Hematopoietic multipotent progenitor cell treated with erythropoietin and hydrocortisone succinate and interleukin-3 and kit ligand, for 17 days (in vitro differentiated cells): Measurements from ENCODE around the gene SF1.

Source experiments
- DNase-seq: peaks from one replicate; pipeline ENCODE4 v3.0.0-alpha.2; 2015; ENCODE audit warnings: low spot score

The SF1 gene

DNA sequence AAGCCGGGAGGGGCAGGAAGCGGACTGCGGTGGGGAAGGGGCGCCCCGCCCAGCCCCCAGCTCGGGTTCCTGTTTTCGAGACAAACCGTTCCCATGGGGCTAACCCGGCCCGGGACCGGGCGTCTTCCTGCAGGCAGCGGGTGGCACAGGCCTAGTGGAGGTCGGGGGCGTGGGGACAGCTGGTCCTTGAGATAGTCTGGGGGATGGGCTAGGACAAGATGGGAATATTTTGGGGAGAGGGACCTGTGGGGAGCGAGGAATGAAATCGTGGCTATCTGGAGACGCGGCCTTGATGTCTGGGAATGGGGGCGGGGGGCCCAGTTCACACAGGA lies 33.2 kb downstream of the SF1 start:
- no peak for DNase-seq

DNA sequence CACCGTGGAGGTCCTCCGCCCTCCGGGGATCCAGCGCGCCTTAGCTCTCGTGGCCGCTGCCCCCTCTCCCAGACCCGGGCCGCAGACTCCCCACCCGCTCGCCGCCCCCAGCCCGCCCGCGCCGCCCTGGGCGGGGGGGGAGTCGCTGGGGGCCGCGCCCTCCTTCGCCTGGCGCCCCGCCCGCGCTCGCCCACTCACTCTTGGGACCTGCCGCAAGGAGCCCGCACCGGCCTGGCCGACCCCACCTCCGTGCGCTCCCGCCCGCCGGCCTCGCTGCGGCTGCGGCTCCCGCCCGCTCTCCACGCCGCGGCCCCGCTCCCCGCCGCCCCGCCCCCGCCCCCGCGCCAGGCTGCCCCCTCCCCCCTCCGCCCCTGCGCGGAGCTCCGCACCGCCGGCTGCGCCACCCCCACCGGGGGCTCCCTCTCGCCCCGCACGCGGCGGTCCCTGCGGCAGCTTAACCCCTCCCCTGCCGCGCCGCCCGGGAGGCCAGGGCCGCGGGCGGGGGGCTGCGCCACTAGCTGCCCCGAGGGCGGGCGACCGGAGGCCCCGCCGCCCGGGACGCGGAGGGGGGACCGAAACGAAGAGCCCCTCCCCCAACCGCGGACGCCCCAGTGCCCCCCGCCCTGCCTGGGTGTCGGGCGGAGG lies 33.7 kb downstream of the SF1 start:
- no peak for DNase-seq

DNA sequence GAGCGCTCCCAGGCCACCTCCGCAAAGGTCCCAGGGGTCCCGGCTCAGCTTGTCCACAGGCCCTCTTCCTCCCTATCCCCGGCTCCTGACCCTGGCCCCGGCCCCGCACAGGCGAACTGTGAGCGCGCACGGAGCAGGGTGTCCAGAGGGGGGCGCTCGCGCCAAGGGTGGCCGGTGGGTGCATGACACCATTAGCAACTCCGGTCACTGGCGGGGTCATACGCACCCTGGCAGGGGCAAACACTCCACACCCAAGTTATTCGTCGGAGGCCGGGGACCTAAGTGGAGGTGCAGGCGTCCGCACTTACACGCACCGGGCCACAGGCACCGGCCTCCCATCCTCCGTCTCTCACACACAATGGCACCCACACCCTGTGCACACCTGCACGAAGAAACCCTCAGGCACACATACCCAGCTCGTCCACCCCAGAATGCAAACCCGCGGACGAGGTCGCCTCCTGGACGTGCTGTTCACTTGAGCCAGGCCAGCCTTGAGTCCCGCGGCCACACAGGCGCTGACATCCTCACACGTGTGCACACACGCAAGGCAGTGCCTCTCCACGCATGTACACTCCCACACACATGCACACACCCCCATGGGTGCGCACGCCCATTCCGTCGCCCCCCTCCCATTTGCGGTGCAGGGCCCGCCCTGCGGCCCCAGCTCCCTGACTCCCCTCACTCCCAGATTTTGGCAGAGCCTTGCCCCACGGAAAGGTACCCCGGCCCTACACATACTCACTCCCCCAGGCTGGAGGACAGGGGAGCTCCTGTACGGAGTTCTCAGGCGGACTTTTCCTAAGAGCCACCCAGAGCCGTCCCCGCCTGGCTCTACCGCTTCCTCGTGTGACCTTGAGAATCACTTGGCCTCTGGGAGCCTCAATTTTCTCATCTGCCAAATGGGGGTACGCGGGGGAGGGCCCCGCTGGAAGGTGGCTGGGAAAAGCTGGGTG lies 34.5 kb downstream of the SF1 start, which contains the start of gene RASGRP2:
Gene RASGRP2, minus strand, starts transcription at position 552 of the 953 bp plus-strand sequence. CDS start 1,276 bp downstream, outside the sequence.
- no peak for DNase-seq

GRCh38 chr11:64742889-64743590 lies 35.3 kb downstream of the SF1 start:
- DNase-seq: peak; percentile 58

DNA sequence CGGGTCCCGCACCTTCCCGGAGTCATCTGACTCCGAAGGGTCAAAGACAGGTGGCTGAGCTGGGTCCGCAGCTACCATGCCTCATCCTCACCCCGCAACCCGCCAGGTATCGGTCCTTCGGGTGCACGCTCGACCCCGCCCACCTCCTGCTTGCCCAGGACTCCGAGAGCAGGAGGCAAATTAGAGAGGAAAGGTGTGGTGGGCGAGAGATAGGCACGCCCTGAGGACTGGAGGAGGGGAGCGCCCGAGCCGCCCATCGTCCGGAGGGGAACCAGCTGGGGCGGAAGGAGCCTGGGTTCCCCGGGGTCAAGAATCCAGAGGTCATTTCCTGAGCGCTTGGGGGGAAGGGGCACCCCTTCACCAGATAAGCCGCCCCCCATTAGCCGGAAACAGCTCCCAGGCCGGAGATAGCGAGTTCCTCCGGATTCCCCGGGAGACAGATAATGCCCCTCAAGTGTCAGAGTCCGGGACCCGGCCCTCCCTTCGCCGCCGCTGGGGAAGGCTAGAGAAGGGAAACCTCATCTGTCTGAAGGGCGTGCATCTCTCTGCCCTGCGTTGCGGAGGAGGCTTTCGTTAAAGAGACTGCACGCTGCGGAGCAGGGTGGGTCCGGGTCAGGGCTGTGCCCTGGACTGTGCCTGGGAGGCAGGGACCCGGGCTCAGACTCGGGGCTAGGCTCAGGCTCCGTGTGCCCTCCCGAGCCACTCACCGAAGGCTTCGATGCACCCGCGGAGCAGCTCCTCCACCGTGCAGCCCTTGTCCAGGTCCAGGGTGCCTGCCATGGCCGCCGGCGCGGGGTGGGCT lies 36.1 kb downstream of the SF1 start:
- no peak for DNase-seq

DNA sequence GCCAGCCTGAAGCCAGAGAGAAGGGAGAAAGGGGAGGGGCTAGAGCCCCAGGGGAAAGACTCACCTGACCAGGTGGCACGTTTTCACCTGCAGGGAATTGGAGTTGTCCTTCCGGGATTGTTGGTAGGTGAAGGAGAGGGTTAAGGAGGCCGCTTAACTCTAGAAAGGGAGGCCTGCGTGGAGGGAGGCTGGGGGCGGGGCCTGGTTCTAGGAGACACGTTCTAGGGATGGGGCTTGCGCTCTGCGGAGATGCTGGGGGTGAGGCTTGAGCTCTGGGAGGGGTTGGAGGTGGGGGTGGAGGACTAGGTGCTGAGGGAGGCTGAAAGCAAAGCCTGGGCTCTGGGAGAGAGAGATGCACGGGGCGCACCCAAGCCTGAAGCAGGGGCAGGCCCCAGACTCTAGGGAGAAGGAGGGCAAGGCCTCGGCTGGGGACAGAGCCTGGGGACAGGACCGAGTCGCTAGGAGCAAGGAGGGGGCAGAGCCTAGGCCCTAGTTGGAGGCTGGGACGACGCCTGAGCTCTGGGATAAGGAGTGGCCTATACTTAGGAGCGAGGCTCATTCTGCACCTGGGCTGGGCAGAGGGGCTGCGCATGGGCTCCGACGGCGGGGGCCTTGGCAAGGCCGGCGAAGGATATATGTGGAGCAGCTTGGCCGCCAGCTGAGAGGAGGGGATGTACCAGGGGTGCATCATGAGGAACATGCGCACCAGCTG lies 36.8 kb downstream of the SF1 start:
- DNase-seq: no peak

GRCh38 chr11:64739871-64740270 lies 38.5 kb downstream of the SF1 start:
- DNase-seq: no peak

DNA sequence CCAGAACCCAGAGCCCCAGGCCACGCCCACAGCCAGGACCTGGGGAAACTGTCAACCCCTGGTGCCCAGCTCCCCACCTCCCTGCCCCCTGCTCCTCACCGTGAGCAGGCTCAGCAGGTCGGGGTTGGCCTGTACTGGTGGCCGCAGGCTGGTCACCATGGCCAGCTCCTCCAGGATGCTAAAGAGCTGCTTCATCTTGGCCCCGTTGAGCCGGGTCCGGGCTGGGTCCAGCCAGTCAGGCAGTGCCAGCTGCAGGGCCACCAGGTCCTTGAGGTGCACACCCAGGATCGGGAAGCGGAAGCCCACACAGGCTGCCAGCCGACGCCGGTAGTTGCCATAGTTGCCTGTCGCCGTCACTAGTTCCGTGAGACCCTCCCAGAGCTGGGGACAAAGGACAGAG lies 41.7 kb downstream of the SF1 start:
- no peak for DNase-seq

- DNase-seq: no peak
Measured at GRCh38 chr11:64735725-64736259, 42.5 kb downstream of the SF1 start.

- DNase-seq: no peak
Measured at GRCh38 chr11:64734811-64735724, 43.3 kb downstream of the SF1 start.

DNA sequence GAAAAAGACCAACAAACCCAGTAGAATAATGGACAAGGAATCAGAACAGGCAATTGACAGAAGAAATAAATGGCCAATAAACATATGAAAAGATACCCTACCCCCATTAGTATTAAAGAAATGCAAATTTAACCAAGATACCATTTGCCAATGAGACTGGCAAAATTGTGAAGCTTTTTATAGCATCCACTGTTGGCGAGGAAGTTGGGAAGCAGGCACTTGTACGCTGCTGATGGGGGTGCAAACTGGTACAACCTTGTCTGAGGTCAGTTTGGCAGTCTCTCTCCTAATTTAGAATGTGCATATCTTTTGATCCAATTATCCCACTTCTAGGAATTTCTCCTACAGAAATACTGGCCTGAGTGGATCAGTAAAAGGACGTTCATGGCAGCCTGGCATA lies 46.7 kb downstream of the SF1 start:
- DNase-seq: no peak

GRCh38 chr11:64729851-64730382 lies 48.4 kb downstream of the SF1 start:
- DNase-seq: no peak

DNA sequence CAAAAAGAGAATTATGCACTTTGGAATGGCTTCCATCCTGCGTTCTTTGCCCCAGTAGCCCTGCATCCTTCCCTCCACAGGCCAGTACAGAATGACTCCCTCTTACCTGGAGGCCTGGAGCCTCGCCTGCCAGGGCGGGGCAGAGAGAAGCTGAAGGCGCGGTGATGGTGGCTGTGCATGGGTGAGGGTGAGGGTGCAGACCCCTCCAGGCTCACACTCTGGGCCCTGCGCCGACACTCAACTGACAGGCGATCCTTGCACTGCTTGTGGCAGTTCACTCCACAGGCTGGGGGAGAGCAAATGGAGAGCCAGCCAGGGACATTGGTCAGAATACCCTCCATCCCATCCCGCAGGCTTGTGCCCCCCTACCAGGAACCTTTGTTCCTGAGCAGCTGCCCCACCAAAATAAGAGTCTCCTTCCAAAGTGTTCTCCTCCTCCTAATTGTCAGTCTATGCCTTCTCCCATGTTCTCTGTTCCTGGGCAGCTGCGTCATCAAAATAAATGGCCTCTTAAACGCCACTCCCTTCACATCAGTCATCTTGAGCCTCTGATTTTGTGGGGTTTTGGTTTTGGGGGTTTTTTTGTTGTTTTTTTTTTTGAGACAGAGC lies 49.5 kb downstream of the SF1 start:
- DNase-seq: no peak

DNA sequence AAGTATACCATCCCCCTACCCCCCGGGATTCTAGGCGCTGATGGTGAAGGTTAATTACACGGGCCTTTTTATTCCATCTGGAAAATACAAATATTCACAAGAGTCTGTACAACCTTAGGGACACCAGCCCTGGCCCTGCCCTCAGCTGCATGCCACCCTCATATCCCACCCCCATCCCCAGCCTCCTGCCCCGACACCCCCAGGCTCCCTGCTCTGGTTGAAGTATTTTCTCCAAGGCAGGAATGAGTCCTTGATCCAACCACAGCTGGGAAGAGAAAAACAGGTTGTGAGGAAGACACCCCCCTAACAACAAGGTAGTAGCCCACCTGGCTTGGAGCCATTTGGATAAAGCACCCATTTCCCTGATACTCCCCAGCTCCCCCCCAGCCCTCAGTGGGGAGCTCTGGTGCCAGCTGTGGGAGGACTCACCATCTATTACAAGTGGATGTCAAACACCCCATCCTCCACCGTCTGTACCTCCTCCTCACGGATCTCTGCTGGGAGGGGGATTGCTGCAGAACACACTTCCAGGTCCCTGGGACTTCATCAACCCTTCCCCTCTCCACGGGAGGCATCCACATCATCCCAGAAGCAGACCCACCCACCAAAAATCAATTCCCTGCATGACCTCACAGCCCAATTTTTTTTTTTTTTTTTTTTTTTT lies 51.3 kb downstream of the SF1 start:
- DNase-seq: no peak

DNA sequence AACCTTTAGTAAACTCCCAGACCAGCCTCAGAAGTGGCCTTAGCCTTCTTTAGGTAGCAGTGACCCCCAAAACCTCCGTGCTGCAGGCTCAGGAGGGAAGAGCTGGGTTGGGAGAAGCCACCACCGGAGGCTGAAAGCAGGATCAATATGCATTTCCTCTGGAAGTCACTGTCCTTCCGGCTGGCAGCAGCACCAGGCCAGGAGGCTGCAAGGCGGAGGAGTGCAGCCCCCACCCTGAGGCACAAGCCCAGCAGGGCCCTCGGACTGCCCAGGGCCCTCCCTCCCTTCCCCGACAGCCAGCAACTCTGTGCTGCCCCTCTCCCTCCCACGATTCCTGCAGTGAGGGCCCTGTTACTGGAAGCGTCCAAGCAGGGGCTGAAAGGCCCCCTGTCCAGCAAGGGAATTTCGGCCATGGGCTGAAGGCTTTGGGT lies 52.1 kb downstream of the SF1 start:
- DNase-seq: no peak

GRCh38 chr11:64724863-64725532 lies 53.3 kb downstream of the SF1 start:
- DNase-seq: no peak

DNA sequence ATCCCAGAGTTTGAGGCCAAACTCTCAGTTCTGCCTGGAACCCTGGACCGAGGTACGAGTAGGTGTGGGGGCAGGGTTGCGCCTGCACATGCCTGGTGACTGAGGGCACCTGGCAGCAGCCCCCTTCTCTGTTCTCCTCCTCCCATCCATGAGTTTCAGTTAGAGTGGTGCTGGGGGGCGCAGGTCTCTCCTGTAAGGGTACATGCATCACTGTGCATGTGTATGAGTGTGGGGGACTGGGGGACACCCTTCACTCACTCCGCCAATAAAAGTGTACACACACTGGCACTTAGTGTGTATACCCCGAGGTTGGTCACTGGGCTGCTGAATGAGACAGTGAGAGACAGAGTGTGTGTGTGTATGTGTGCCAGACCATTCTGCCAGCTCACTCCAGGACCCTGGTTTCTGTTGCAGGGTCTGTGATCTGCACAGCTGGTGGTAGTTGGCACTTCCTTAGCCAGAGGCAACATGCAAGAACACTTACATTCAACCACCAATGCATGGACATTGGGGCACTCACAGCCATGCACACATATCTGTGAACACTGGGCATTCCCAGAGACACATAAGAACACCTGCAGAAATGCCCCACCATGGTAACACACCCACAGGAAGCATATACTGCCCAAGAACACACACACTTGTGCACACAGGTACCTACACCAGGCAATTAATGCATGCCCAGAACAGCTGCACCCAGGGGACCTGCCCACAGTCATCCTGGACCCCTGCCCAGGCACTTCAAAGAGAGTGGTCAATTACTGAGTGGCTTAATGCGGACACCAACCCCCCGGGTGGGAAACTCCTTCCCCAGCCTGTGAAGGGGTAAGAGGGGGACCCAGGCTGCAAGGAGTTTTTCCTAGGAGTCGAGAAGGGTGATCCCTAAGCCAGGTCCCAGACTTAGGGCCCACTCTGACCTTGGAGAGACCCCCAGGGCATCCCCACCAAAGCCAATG lies 54.2 kb downstream of the SF1 start:
- no peak for DNase-seq
